ENCODE data around the gene APOBEC3A.

APOBEC3A gene

DNA sequence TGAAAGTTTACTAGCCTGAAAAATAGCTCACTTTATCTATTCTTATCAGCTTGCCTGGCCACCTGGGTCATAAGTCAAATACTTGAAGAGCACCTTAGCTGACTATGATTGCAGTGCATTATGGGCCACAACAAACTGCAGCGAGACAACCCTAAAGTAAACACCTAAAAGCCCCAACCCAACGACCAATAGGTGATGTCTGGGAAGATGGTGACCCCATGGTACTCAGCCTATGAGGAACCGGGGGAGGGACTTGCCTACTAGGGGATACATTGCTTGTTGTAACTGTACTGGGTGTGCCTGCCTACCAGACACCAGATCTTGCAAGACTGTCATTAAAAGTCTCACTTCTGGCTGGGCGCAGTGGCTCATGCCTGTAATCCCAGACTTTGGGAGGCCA is 35.6 kb upstream of the APOBEC3A start:
- no peak for ATAC-seq (ENCODE audit: low read depth)
- Histone ChIP-seq H3K4me3 (ENCODE audit: severe bottlenecking) (no peak overlapping the region), H3K36me3 (ENCODE audit: low read depth) (no peaks in the 10 kb centered on the region), H3K9me3 (ENCODE audit: severe bottlenecking) (no peaks in the 10 kb centered on the region), H3K27ac (ENCODE audit: poor library complexity, severe bottlenecking) (no peak overlapping the region), H3K4me1 (ENCODE audit: insufficient read depth, poor library complexity, severe bottlenecking) (peaks cover 25% of the 10 kb centered on the region), H3K27me3 (ENCODE audit: insufficient read depth, poor library complexity, severe bottlenecking) (peaks cover 8% of the 10 kb centered on the region)
- TF ChIP-seq, protein P1, sequence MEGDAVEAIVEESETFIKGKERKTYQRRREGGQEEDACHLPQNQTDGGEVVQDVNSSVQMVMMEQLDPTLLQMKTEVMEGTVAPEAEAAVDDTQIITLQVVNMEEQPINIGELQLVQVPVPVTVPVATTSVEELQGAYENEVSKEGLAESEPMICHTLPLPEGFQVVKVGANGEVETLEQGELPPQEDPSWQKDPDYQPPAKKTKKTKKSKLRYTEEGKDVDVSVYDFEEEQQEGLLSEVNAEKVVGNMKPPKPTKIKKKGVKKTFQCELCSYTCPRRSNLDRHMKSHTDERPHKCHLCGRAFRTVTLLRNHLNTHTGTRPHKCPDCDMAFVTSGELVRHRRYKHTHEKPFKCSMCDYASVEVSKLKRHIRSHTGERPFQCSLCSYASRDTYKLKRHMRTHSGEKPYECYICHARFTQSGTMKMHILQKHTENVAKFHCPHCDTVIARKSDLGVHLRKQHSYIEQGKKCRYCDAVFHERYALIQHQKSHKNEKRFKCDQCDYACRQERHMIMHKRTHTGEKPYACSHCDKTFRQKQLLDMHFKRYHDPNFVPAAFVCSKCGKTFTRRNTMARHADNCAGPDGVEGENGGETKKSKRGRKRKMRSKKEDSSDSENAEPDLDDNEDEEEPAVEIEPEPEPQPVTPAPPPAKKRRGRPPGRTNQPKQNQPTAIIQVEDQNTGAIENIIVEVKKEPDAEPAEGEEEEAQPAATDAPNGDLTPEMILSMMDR (IDR thresholded peaks at IDR 0.05; ENCODE audit: poor library complexity, severe bottlenecking): no peak
- DNase-seq (ENCODE audit: low spot score): no peak

DNA sequence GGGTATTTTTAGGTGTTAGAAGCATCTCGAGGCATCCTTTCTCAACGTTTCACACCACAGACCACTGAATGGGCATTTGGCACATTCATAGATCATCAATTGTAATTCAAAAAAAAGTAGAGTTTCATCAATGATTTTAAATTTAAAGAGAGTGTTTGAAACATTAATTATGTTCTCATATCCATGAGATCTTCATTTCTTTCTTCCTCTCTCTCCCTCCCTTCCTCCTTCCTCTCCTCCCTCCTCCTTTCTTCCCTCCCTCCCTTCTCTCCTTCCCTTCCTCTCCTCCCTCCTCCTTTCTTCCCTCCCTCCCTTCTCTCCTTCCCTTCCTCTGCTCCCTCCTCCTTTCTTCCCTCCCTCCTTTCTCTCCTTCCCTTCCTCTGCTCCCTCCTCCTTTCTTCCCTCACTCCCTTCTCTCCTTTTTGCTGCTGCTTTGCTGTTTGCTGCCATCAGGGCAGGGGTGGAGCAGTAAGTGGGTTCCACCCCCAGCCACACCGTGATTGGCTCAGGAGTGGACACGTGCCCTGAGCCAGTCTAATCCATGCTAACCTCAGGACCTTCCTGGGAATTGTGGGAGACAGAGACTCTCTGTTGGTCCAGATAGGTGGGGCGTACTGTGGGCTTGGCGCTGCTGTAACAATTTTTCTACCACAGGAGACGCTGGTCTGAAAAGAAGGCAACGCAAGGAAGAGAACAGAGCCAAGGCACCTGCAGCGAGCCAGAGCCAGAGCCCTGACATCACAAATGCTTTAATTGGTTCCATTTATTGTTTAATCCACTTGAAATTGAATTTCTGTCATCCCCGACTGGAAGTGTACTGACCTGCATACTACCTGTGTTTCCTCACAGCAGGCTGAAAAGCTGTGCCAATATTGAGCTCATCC is 33.7 kb upstream of the APOBEC3A start:
- TF ChIP-seq, protein P1 (IDR thresholded peaks at IDR 0.05; ENCODE audit: poor library complexity, severe bottlenecking): no peak
- H3K36me3 ChIP-seq (ENCODE audit: low read depth): no peaks in the 10 kb centered on the region
- H3K27me3 ChIP-seq (ENCODE audit: insufficient read depth, poor library complexity, severe bottlenecking): peaks cover 8% of the 10 kb centered on the region
- H3K4me3 ChIP-seq (ENCODE audit: severe bottlenecking): no peak overlapping the region
- DNase-seq (ENCODE audit: low spot score): no peak
- H3K9me3 ChIP-seq (ENCODE audit: severe bottlenecking): no peaks in the 10 kb centered on the region
- peaks cover 25% of the 10 kb centered on the region for H3K4me1 ChIP-seq (ENCODE audit: insufficient read depth, poor library complexity, severe bottlenecking)
- peak overlapping the region; percentile 54 for H3K27ac ChIP-seq (ENCODE audit: poor library complexity, severe bottlenecking)
- ATAC-seq (ENCODE audit: low read depth): peak; percentile 66

DNA sequence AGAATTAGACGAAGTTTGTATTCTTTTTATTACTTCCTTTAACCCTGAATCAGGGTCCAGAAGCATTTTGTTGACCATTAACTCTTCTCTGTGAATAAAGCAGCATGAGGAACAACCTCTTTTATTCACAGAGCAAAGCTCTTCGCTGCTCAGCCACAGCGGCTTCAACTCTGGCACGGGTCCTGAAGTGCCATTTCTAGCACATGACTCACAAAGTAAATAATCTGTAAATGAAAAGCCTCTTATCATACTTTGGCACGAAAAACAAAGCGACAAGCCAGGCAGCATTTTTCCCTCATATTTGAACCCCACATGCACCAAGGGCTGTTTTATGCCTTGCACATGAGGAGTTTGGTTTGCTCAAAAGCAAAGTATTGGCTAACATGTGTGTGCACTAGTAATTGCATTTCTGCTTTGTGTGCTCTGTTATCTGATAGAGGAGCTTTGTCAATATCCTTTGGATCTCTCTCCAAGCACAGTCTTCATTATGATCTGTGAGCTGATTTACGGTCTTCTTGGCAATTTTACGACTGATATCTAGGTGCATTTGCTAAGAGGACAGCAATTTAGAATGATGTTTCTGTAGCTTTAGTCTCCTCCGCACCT is 33.0 kb upstream of the APOBEC3A start:
- Histone ChIP-seq H3K4me1 (ENCODE audit: insufficient read depth, poor library complexity, severe bottlenecking) (peaks cover 25% of the 10 kb centered on the region), H3K27ac (ENCODE audit: poor library complexity, severe bottlenecking) (peak overlapping the region; percentile 54), H3K36me3 (ENCODE audit: low read depth) (no peaks in the 10 kb centered on the region), H3K27me3 (ENCODE audit: insufficient read depth, poor library complexity, severe bottlenecking) (peaks cover 4% of the 10 kb centered on the region), H3K4me3 (ENCODE audit: severe bottlenecking) (no peak overlapping the region), H3K9me3 (ENCODE audit: severe bottlenecking) (no peaks in the 10 kb centered on the region)
- ATAC-seq (ENCODE audit: low read depth): peak; percentile 78
- TF ChIP-seq, protein P1 (IDR thresholded peaks at IDR 0.05; ENCODE audit: poor library complexity, severe bottlenecking): no peak
- DNase-seq (ENCODE audit: low spot score): no peak

DNA sequence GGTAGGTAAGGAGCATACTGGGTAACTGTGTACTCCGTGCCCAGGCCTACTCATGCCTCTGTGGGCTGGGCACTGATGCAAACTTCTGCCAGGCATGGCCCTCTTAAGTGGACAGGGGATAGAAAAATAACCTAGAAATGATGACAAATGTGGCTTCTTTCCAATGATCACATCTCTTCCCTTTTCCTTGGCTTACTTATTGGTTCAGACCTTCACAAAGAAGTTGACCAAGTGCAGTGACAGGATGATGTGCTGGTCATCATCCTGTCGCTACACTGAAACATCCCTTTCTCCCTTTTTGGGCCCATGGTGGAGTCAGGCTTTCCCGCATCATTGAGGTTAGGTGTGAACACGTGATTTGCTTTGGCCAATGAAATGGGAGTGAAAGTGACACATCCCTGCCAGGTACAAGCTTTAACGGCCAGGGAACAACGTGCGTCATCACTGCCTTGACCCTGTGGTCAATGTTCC is 31.8 kb upstream of the APOBEC3A start:
- H3K4me3 ChIP-seq (ENCODE audit: severe bottlenecking): no peak overlapping the region
- DNase-seq (ENCODE audit: low spot score) (no peak), ATAC-seq (ENCODE audit: low read depth) (no peak)
- H3K27me3 ChIP-seq (ENCODE audit: insufficient read depth, poor library complexity, severe bottlenecking): no peaks in the 10 kb centered on the region
- H3K9me3 ChIP-seq (ENCODE audit: severe bottlenecking): no peaks in the 10 kb centered on the region
- no peaks in the 10 kb centered on the region for H3K36me3 ChIP-seq (ENCODE audit: low read depth)
- H3K4me1 ChIP-seq (ENCODE audit: insufficient read depth, poor library complexity, severe bottlenecking): peaks cover 25% of the 10 kb centered on the region
- H3K27ac ChIP-seq (ENCODE audit: poor library complexity, severe bottlenecking): no peak overlapping the region
- TF ChIP-seq, protein P1 (IDR thresholded peaks at IDR 0.05; ENCODE audit: poor library complexity, severe bottlenecking): no peak

Data from RWPE2 (cell line).